Spleen (tissue), 7 donors: ENCODE data around the gene SMC6.

Source experiments
- CTCF ChIP-seq, 11 experiments: fragments of 200-600 bp in 7 of 11; fragments of 450-650 bp in 4 of 11; sonication (generic) in 4 of 11; IDR thresholded peaks in 8 of 11; conservative IDR thresholded peaks in 3 of 11; 1 replicate in 7 of 11; 2 replicates in 4 of 11; pipeline versions ENCODE4 v1.4.0 to v1.8.0; 2016 to 2021; ENCODE audit warnings: antibody characterized with exemption in 11 of 11, inconsistent platforms in 4 of 11, mild to moderate bottlenecking in 1 of 11
- POLR2A ChIP-seq, 3 donors: fragments of 450-650 bp; IDR thresholded peaks; one replicate each; pipeline ENCODE4 v1.5.1; 2017; ENCODE audit warnings: antibody characterized with exemption in 3 of 3, mild to moderate bottlenecking in 1 of 3
- donor health status: DM: no; HTN: no; CAD: no; lungs with moderate emphysema.
- donor health status: DM: no; HTN: no; CAD: no.
- donor health status: DM: no; HTN: no; CAD: no.

GRCh38 chr2:17771956-17772355 is 18.3 kb upstream of the SMC6 start:
- TF ChIP-seq CTCF (IDR thresholded peaks at IDR 0.05 in 8 of 11, conservative IDR thresholded peaks at IDR 0.05 in 3 of 11) (no peak), POLR2A (IDR thresholded peaks at IDR 0.05) (no peak)
